HepG2 (cell line): ENCODE measurements around the gene SH3YL1. TPM values are rescaled to one million over a fixed set of nuclear protein-coding genes. Genes with fewer than 3 reads are reported as not detected.

Experiments used
- AGO2 ChIP-seq: fragments of 200-400 bp; formaldehyde crosslinking; optimal IDR thresholded peaks from 2 replicates; pipeline ENCODE3; 2017; ENCODE audit warnings: mild to moderate bottlenecking, low read depth, low read length, moderate library complexity
- FOXC1 ChIP-seq: sonication (generic); formaldehyde crosslinking; IDR thresholded peaks from 2 replicates; pipeline ENCODE4 v1.8.0; 2022; ENCODE audit warnings: mild to moderate bottlenecking, missing genetic modification reagents, borderline replicate concordance
- NFKB2 ChIP-seq: sonication (generic); formaldehyde crosslinking; IDR thresholded peaks from 2 replicates; pipeline ENCODE4 v1.4.0; 2020; ENCODE audit warnings: missing genetic modification reagents, borderline replicate concordance
- PHF21A ChIP-seq: sonication (generic); formaldehyde crosslinking; IDR thresholded peaks from 2 replicates; pipeline ENCODE4 v1.5.0; 2020; ENCODE audit warnings: mild to moderate bottlenecking, missing genetic modification reagents
- STAG1 ChIP-seq: sonication (generic); formaldehyde crosslinking; IDR thresholded peaks from 2 replicates; pipeline ENCODE4 v1.4.0; 2020; ENCODE audit warnings: missing genetic modification reagents
- ZNF136 ChIP-seq: sonication (generic); formaldehyde crosslinking; IDR thresholded peaks from 2 replicates; pipeline ENCODE4 v1.8.1; 2022; ENCODE audit warnings: low read depth, mild to moderate bottlenecking, moderate library complexity, missing genetic modification reagents
- ZNF24 ChIP-seq: fragments of 450-650 bp; IDR thresholded peaks from 2 replicates; pipeline ENCODE4 v1.6.1; 2017; ENCODE audit warnings: antibody characterized with exemption, mild to moderate bottlenecking
- ZNF256 ChIP-seq: sonication (generic); formaldehyde crosslinking; conservative IDR thresholded peaks from 2 replicates; pipeline ENCODE4 v1.4.0; 2020; ENCODE audit warnings: missing genetic modification reagents
- ZNF619 ChIP-seq: sonication (generic); formaldehyde crosslinking; IDR thresholded peaks from 2 replicates; pipeline ENCODE4 v1.4.0; 2020; ENCODE audit warnings: mild to moderate bottlenecking, missing genetic modification reagents
- ZNF629 ChIP-seq: sonication (generic); formaldehyde crosslinking; conservative IDR thresholded peaks from 2 replicates; pipeline ENCODE4 v1.5.0; 2020; ENCODE audit warnings: missing genetic modification reagents
- ZNF75D ChIP-seq: sonication (generic); formaldehyde crosslinking; IDR thresholded peaks from 2 replicates; pipeline ENCODE4 v1.8.1; 2023; ENCODE audit warnings: missing genetic modification reagents, mild to moderate bottlenecking, borderline replicate concordance
- ZSCAN22 ChIP-seq: sonication (generic); formaldehyde crosslinking; IDR thresholded peaks from 2 replicates; pipeline ENCODE4 v1.4.0; 2020; ENCODE audit warnings: mild to moderate bottlenecking, missing genetic modification reagents
- polyA plus RNA-seq, 8 experiments: library from polyadenylated mRNA; depleted of rRNA in 3 of 8; stranded (reverse) in 7 of 8; unstranded in 1 of 8; fragments of >200 nt; fragmentation: Illumina TruSeq in 4 of 8; extraction: Trizol in 4 of 8; gene quantifications; 2 replicates each; pipeline versions ENCODE4 v1.2.1 to v1.2.3, GENCODE V29; 2011 to 2016; ENCODE audit warnings: low read depth in 4 of 8, missing spikeins in 1 of 8, mixed read lengths in 1 of 8; ENCODE audit not compliant: insufficient read depth in 1 of 8
- total RNA-seq, 5 experiments: library from RNA; depleted of rRNA; stranded (reverse); fragments of >200 nt; fragmentation: Illumina TruSeq; extraction: Trizol; gene quantifications; 2 replicates each; pipeline ENCODE4 v1.2.3, GENCODE V29; 2016; ENCODE audit warnings: low read depth in 1 of 5
- TF ChIP-seq, protein P1 (sequence below): sonication (generic); formaldehyde crosslinking; IDR thresholded peaks from 2 replicates; pipeline ENCODE4 v1.4.0; 2020; ENCODE audit warnings: mild to moderate bottlenecking, missing genetic modification reagents
- TF ChIP-seq, protein P2 (sequence below): sonication (generic); formaldehyde crosslinking; IDR thresholded peaks from 2 replicates; pipeline ENCODE4 v1.5.0; 2020; ENCODE audit warnings: mild to moderate bottlenecking, missing genetic modification reagents, moderate library complexity
- TF ChIP-seq, protein P3 (sequence below): sonication (generic); formaldehyde crosslinking; IDR thresholded peaks from 2 replicates; pipeline ENCODE4 v1.9.0; 2021; ENCODE audit warnings: missing genetic modification reagents, borderline replicate concordance

SH3YL1 gene
- total and polyA plus RNA-seq, 2 of the 13 experiments (the other 11 are each of a cell fraction or from before 2014, with no cell fraction given) = 13.0 to 48.2 TPM

DNA sequence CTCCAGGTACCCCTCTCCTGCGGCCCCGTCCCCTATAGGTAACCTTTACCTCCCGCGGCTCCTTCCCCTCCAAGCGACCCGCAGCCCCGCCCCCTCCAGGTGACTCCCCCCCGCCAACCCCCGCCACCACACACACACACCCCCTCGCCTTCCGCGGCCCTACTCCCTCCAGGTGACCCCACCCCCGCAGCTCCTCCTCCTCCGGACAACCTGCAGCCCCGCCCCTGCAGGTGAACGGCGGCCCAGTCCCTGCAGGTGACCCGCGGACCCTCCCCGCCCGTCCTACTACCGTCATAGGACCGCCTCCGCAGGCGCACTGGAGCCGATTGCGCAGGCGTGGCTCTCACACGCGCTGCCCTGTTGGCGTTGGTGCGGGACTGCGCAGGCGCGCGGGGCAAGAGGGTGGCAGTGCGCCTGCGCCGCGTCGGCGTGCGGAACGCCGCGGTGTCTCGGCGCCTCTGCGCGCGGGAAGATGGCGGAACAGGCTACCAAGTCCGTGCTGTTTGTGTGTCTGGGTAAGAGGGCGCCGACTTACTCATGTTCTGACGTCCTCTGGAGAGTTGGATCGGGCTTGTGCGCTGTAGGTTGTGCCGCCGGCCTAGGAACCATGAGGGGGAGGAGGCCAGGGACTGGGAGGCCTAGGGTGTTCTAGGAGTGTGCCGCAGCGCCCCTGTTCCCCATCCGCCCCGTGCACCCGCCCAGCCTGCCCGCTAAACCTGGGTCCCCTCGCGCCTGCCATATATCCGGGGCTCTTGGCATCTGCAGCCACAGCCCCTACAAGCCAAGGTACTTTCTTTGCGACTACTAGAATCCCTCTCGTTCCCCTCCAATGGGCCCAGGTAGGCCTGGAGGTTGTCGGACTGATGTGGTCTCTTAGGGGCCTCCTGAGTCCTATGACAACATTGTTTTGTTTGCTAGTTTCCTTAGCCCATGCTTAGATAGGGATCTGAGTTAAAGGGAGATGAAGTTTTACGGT lies 949 bp upstream of the SH3YL1 start, which contains the start of gene ACP1 (continued):
- TF ChIP-seq, protein P1, sequence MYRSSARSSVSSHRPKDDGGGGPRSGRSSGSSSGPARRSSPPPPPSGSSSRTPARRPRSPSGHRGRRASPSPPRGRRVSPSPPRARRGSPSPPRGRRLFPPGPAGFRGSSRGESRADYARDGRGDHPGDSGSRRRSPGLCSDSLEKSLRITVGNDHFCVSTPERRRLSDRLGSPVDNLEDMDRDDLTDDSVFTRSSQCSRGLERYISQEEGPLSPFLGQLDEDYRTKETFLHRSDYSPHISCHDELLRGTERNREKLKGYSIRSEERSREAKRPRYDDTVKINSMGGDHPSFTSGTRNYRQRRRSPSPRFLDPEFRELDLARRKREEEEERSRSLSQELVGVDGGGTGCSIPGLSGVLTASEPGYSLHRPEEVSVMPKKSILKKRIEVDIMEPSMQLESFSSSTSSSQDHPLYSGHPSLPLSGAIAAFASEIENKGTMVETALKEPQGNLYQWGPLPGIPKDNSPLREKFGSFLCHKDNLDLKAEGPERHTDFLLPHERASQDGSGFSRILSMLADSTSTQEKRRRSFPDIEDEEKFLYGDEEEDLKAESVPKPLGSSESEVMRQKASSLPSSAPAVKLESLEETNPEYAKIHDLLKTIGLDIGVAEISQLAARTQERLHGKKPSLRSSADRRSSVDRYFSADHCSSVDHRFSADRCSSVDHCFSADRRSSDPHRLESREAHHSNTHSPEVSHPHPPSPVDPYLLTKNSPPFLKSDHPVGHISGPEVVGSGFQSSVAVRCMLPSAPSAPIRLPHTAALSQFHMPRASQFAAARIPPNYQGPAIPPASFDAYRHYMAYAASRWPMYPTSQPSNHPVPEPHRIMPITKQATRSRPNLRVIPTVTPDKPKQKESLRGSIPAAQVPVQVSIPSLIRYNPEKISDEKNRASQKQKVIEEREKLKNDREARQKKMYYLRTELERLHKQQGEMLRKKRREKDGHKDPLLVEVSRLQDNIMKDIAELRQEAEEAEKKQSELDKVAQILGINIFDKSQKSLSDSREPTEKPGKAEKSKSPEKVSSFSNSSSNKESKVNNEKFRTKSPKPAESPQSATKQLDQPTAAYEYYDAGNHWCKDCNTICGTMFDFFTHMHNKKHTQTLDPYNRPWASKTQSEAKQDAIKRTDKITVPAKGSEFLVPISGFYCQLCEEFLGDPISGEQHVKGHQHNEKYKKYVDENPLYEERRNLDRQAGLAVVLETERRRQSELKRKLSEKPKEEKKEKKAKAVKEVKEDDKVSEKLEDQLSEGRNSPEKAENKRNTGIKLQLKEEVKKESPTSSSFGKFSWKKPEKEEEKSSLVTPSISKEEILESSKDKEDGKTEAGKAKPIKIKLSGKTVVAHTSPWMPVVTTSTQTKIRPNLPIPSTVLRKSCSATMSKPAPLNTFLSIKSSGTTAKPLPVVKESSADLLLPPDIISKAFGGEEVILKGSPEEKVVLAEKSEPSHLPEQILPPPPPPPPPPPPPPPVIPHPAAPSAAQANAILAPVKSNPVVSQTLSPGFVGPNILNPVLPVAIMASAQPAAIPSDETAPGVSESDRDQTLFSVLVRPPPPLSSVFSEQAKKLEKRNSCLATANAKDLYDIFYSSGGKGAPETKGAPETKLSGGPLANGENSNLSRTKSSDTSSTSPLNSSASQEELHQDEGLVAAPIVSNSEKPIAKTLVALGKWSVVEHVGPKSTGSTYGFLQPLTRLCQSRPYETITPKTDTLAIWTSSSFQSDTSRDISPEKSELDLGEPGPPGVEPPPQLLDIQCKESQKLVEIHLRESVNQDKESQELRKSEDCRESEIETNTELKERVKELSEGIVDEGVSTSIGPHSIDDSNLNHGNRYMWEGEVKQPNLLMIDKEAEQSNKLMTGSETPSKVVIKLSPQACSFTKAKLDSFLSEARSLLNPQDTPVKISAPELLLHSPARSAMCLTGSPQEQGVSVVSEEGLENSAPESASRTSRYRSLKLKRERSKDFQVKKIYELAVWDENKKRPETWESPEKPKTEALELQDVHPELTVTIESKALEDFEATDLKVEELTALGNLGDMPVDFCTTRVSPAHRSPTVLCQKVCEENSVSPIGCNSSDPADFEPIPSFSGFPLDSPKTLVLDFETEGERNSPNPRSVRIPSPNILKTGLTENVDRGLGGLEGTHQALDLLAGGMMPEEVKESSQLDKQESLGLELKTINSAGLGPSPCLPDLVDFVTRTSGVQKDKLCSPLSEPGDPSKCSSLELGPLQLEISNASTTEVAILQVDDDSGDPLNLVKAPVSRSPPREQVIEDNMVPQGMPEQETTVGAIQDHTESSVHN (CRISPR knock-in tag) = peak; percentile 74; the same call in 1 of the 2 replicates
- TF ChIP-seq ZNF24 = peak; percentile 17; the same call in 1 of the 2 replicates
- TF ChIP-seq STAG1 (CRISPR knock-in tag) = no peak
- TF ChIP-seq NFKB2 = peak; percentile 89
- TF ChIP-seq, protein P2, sequence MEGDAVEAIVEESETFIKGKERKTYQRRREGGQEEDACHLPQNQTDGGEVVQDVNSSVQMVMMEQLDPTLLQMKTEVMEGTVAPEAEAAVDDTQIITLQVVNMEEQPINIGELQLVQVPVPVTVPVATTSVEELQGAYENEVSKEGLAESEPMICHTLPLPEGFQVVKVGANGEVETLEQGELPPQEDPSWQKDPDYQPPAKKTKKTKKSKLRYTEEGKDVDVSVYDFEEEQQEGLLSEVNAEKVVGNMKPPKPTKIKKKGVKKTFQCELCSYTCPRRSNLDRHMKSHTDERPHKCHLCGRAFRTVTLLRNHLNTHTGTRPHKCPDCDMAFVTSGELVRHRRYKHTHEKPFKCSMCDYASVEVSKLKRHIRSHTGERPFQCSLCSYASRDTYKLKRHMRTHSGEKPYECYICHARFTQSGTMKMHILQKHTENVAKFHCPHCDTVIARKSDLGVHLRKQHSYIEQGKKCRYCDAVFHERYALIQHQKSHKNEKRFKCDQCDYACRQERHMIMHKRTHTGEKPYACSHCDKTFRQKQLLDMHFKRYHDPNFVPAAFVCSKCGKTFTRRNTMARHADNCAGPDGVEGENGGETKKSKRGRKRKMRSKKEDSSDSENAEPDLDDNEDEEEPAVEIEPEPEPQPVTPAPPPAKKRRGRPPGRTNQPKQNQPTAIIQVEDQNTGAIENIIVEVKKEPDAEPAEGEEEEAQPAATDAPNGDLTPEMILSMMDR (CRISPR knock-in tag) = 0 out of 2 replicates have a peak, but pooled peaks have one; percentile 44
- TF ChIP-seq PHF21A = peak; percentile 44; the same call in 1 of the 2 replicates
- TF ChIP-seq ZNF629 (CRISPR knock-in tag) = 0 out of 2 replicates have a peak, but pooled peaks have one; percentile 20
- TF ChIP-seq AGO2 = peak; percentile 75
- TF ChIP-seq FOXC1 (CRISPR knock-in tag) = no peak
- TF ChIP-seq ZNF136 = 0 out of 2 replicates have a peak, but pooled peaks have one; percentile 4
- TF ChIP-seq, protein P3, sequence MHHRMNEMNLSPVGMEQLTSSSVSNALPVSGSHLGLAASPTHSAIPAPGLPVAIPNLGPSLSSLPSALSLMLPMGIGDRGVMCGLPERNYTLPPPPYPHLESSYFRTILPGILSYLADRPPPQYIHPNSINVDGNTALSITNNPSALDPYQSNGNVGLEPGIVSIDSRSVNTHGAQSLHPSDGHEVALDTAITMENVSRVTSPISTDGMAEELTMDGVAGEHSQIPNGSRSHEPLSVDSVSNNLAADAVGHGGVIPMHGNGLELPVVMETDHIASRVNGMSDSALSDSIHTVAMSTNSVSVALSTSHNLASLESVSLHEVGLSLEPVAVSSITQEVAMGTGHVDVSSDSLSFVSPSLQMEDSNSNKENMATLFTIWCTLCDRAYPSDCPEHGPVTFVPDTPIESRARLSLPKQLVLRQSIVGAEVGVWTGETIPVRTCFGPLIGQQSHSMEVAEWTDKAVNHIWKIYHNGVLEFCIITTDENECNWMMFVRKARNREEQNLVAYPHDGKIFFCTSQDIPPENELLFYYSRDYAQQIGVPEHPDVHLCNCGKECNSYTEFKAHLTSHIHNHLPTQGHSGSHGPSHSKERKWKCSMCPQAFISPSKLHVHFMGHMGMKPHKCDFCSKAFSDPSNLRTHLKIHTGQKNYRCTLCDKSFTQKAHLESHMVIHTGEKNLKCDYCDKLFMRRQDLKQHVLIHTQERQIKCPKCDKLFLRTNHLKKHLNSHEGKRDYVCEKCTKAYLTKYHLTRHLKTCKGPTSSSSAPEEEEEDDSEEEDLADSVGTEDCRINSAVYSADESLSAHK (CRISPR knock-in tag) = 0 out of 2 replicates have a peak, but pooled peaks have one; percentile 27
- no peak for TF ChIP-seq ZNF256 (CRISPR knock-in tag)
- TF ChIP-seq ZNF619 (CRISPR knock-in tag) = peak; percentile 94
- TF ChIP-seq ZNF75D (CRISPR knock-in tag) = peak; percentile 91; the same call in 1 of the 2 replicates
- no peak for TF ChIP-seq ZSCAN22
